ENCODE results near the gene ARHGEF6.
"Not testable (repeated sequence)": the region's sequence is repeated elsewhere in the genome, so short reads cannot be mapped to it uniquely, and the experiment has no call there.

ARHGEF6 gene

GRCh38 chrX:136781180-136781797 lies 557 bp upstream of the ARHGEF6 start:
- no peak for DNase-seq

DNA sequence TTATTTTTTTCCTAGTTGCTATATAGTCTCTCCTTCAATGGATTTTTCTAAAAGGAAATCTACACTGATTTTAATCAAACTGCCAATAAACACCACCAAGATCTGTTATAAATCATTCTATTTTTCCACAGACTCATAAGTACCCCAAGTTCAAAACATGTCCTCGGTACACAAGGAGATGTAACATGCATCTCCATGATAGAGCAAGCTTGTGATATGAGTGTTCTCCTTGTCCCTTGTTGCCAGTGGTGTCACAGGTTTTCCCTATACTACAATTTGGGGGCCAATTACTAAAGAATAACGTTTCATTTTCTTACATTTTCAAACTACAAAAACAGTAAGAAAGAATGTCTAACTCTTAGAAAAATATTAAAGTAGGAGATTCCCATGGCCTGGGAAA lies 491 bp downstream of the ARHGEF6 start:
- no peak for DNase-seq

DNA sequence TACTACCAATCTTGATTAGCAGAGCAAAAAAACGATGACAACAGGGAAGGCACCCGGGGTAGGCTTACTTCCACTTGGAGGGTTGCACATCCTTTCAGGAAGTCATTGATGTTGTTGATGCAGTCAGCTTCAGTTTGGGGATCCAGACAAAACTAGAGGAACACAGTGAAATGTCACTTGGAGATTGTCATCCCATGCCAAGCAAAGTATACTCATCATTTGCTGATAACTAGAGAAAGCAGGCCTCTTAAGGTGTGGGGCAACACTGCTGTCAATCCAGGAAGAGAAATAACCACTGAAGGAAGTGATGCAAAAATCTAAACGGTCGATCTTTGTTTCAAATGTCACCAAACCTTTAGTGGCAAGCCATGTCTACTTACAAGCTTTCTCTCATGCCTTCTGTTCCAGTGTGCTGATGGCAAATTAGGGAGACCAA lies 1.4 kb downstream of the ARHGEF6 start:
- no peak for DNase-seq

GRCh38 chrX:136778916-136779315 lies 1.8 kb downstream of the ARHGEF6 start:
- DNase-seq, result no peak

DNA sequence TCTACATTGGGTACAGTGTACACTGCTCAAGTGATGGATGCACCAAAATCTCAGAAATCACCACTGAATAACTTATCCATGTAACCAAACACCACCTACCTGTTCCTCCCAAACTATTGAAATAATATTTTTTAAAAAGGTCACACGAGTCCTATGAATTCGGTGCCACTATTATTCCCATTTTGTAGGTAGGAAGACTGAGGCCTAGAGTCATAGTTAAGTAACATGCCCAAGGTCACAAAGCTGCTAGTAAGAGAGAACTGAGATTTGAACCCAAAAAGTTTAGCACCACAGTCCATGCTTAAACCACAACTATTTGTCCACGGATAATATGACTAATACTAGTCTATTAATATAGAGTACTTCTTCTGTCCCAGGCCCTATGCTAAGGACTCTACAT lies 2.7 kb downstream of the ARHGEF6 start:
- no peak for DNase-seq

- no peak for DNase-seq
Observed at GRCh38 chrX:136773648-136774047, 7.1 kb downstream of the ARHGEF6 start.

GRCh38 chrX:136771869-136772268 lies 8.9 kb downstream of the ARHGEF6 start:
- DNase-seq, result not testable (repeated sequence)

GRCh38 chrX:136768469-136769084 lies 12.2 kb downstream of the ARHGEF6 start:
- peak; percentile 23 for DNase-seq

DNA sequence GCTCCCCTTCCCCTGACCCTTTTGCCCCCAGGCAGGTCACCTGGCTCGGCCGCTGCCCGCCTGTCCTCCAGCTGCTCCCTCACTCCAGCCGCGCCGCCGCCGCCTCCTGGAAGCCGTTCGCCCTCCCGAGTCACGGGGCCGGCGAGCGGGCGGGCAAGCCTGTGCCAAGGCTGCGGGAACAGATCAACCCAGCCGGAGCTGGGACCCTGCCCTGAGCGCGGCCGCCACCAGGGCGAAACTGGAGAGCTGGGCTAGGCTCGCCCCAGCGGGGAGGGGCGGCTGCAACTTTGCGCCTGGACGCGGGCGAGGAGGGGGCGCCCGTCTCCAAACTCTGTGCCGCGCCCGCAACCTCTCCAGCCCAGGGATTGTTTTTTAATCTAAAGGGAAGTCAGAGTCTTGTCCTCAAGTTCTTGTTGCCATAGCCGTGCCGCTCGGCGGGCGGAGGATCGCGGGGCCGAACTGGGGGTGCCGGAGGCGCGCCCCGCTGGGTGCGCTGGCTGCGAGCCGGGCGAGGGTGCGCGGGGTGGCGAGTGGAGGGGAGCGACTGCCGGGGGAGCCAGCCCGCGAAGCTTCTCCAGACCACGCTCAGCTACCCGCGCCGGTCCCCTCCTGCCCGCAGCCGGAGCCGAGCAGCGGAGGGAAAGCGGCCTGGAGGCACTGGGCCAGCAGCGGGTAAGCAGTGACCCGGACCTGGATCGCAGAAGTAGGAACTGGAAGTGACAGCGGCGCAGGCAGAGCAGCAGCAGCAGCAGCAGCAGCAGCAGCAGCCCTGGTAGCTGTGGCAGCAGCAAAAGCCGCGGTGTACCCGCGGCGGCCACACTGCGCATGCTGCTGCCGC lies 13.4 kb downstream of the ARHGEF6 start:
- DNase-seq, result peak; percentile 26

- DNase-seq, result no peak
Observed at GRCh38 chrX:136766785-136767103, 14.0 kb downstream of the ARHGEF6 start.

DNA sequence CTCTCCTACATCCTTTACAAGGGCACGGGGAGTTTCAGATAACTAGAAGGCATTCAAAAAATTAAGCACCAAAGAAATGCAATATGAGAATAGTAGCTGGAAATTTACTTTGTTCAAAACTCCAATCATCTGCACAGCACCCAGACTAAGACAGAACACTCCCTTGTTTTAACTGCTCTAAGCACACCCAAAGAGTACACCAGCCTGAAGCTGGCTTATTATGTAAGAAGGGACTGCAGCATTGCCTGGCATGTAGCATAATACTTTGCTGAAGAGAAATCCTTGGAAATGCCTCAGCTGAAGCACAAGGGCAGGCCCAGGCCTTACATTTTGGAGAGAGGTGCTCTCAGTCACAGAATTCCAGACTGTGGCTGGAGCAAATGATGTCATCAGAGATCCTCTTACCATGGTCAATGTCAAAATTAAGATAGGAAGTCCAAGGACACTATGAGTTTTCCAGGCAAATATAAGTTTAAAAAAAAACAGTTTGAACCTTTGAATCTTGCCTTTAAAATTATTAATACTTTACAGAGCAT lies 14.8 kb downstream of the ARHGEF6 start:
- DNase-seq, result no peak

GRCh38 chrX:136764206-136764605 lies 16.5 kb downstream of the ARHGEF6 start:
- DNase-seq, result no peak

GRCh38 chrX:136762820-136763452 lies 17.8 kb downstream of the ARHGEF6 start:
- DNase-seq, result no peak

DNA sequence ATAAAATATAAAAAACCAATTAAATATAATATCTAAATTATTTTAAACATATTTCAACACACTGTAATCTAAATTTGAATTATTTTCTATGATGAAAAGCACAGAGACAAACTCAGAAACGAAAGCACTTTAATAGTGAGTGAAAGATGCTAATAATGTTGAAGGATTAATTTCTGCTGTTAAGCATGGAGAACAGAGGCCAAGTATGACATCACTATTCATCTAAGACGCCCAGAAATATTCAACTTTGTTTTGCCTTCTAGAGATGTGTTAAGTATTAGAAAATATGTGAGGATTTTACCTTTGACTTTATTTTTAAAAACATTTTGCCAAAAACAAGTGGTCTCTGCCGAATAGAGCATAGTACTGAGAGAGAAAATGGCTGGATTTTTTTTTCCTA lies 19.3 kb downstream of the ARHGEF6 start:
- DNase-seq, result no peak

DNA sequence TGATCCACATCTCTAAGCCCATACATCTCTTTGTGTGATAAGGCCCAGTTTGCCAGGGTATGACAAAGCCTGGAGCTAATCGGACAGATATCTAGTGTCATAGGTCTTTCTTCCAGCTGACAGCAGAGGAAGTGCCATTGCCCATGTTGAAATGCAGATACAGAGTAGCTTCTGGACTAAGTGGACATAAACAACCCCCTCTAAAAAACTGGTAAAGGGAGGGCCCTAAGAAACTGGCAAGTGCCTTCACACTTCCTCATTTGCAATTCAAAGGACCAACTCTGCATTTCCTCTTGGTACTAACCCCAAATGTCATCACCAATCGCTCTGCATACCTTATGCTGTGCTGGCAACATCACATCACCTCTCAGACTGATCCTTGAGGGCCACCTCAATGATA lies 20.8 kb downstream of the ARHGEF6 start:
- no peak for DNase-seq

DNA sequence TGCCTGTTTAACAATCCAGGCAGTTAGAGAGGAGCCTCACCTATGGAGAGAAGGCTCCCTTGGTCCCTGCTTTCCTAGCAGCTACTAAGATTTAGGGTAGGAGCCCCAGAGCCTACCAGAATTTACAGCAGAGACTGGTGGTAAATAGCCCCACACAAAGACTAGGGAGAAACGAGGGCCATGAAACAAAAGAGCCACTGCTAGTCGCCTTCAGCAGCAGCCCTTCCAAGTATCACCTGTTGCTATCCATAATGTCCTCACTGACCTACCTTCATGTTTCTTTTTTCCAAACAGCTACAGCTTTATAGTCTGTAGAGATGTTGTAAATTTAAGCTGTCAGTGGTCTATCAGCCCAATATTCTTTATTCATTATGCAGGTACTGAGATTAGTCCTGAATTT lies 25.3 kb downstream of the ARHGEF6 start:
- no peak for DNase-seq

DNA sequence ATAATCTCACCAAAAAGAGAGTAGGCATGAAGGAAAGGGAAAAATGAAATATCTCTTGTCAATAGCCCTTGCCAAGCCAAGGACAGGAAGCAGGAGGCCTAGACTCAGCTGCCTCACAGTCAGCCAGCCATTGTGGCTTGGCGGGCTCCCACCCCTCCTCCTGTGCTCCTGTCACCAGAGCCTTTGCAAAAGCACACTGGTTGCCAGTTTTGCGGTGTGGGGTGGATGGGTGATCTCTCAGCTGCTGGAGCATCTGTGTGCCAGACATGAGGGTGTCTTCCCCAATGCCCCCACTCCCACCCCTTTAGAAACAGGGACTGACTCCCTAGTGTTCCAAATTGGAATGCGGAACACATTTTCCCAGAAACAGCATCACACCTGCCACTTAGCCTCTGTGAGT lies 26.1 kb downstream of the ARHGEF6 start:
- no peak for DNase-seq

DNA sequence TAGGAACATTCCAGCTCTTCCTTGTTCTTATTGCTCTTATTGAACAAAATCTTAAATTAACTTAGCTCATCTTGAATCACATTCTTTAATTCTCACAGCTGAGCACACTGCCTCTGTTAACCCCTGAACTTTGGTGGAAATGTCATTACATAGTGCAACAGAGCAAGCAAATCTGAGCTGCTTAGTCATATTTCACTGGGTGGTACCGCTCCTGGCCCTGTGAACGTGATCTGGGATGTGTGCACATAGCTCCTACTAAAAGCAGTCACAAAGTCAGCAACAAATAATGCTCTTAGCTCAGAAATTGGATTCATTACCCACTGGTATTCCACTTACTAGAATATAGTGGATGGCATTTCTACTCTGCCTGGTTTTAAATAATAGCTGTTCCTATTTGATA lies 27.9 kb downstream of the ARHGEF6 start:
- no peak for DNase-seq

- DNase-seq, result no peak
Observed at GRCh38 chrX:136752346-136752745, 28.4 kb downstream of the ARHGEF6 start.

DNA sequence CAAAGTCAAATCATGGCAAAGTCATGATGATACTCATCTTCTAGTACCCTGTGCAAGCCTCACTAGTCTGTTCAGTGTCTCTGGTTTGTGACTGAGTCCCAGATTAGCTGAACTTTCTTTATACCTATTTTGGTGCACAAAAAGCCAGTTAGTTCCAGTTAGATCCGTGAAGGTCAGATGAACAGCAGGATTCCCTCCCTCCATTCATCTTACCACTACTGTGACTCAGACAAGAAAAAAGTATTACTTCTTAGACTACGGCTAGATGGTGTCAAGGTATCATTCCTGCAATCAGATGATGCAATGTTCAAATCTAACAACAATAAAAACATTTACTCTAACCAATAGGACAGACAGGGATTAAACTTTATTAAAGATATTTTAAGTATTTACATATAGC lies 30.4 kb downstream of the ARHGEF6 start:
- no peak for DNase-seq

- no peak for DNase-seq
Observed at GRCh38 chrX:136747003-136747986, 33.4 kb downstream of the ARHGEF6 start.
